K562 treated with DMSO at 1 percent for 24 hours (cell line): Measurements from ENCODE around the gene PDRG1. TPM values are rescaled to one million over a fixed set of nuclear protein-coding genes. Genes with fewer than 3 reads are reported as not detected.

Experiments
- total RNA-seq: library from RNA; unstranded; fragments of 300-600 nt; gene quantifications from 2 replicates; pipeline ENCODE4 v1.2.3, GENCODE V29; 2022; ENCODE audit warnings: low read depth; ENCODE audit not compliant: insufficient read depth

Gene PDRG1
- 24.4 and 24.9 TPM in 2 replicates for total RNA-seq

GRCh38 chr20:31951530-31952453 lies at the start of gene PDRG1:
Gene PDRG1, minus strand, starts transcription at chr20:31952046. Its CDS starts 85 bp downstream, at chr20:31951961.

GRCh38 chr20:31967830-31968249 lies 16.0 kb upstream of the PDRG1 start, which contains the start of gene XKR7:
Gene XKR7, plus strand, starts transcription at chr20:31968151. Its CDS starts 25 bp downstream, at chr20:31968176.

Other genes with a start within 250 kb of the PDRG1 start
- 164 and 166 TPM in 2 replicates for gene BCL2L1, start 229.2 kb downstream of the PDRG1 start, total RNA-seq
- gene TPX2, start 212.8 kb downstream of the PDRG1 start, total RNA-seq, result 99.7 and 114 TPM in 2 replicates
- gene MYLK2, start 132.7 kb downstream of the PDRG1 start, total RNA-seq, result 0.69 and 0.80 TPM in 2 replicates
- not detected in 2 replicates for gene FOXS1, start 106.4 kb downstream of the PDRG1 start, total RNA-seq
- gene DUSP15, start 81.5 kb downstream of the PDRG1 start, total RNA-seq, result 0.79 TPM in 1 of 2 replicates, not detected in the other
- gene TTLL9, start 81.4 kb downstream of the PDRG1 start, total RNA-seq, result not detected in 2 replicates
- gene XKR7, start 16.1 kb upstream of the PDRG1 start, total RNA-seq, result not detected in 2 replicates
- gene CCM2L, start 58.4 kb upstream of the PDRG1 start, total RNA-seq, result 0.36 and 1.4 TPM in 2 replicates
- gene HCK, start 100.2 kb upstream of the PDRG1 start, total RNA-seq, result 0.59 and 0.61 TPM in 2 replicates
- 27.4 and 27.8 TPM in 2 replicates for gene TM9SF4, start 157.7 kb upstream of the PDRG1 start, total RNA-seq